ENCODE data around the gene LACTB.

The LACTB gene

GRCh38 chr15:63181648-63182047, 60.0 kb downstream of the LACTB start:
- no peak for DNase-seq

GRCh38 chr15:63185206-63185605, 63.5 kb downstream of the LACTB start:
- no peak for DNase-seq

GRCh38 chr15:63186065-63186464, 64.4 kb downstream of the LACTB start:
- DNase-seq: no peak

GRCh38 chr15:63187589-63188226, 66.0 kb downstream of the LACTB start:
- DNase-seq: no peak

- no peak for DNase-seq
These were observed 66.7 kb downstream of the LACTB start for GRCh38 chr15:63188247-63188925.

GRCh38 chr15:63188926-63189871, 67.5 kb downstream of the LACTB start, which contains the start of gene RAB8B:
Gene RAB8B (plus strand): TSS chr15:63189606. CDS start chr15:63189625, 19 bp downstream.
- DNase-seq: peak; percentile 87

- DNase-seq: no peak
These were observed 68.5 kb downstream of the LACTB start for GRCh38 chr15:63189941-63190768.

GRCh38 chr15:63190769-63191649, 69.3 kb downstream of the LACTB start:
- no peak for DNase-seq
